ENCODE measurements around the gene KIAA0408. TPM values are rescaled to one million over a fixed set of nuclear protein-coding genes. Genes with fewer than 3 reads are reported as not detected.

KIAA0408 gene
- total RNA-seq, 1 donor from 2014 or later = not detected

DNA sequence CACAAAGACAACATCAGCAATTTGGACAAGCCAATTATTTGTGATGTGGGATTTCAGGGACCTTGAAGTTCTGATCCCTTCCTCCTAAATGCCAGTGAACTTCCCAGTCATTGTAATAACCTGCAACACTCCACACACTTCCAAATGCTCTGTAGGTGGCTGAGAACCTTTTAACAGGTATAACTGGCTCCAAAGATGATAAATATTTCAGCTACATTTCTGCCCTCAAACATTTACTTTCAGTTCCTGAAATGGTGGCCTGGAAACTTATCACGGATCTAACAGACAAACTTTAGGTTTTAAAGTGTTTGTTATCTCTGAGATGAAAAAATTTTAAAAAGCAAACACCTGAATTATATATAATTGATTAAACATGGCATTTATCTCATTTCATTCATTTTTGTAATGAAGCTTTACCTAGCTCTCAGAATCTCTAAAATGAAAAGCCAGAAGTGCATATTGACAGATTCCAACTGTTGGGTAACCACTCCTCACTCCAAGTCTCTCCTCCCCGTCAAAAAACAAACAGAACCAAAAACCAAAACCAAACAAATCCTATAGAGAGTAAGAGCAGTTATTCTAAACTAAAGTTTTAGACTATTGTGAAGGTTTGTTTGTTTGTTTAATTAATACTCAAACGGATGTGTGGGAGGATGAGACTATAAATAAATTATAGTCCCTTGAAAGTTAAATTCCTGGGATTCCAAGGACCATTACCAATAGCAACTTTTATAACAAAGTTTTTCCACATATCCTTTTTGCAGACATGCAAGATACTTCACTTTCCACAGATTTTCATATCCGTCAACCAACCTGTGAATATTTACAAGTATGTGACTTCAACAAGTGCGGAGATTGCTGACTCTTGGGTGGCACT is 12.4 kb upstream of the KIAA0408 start:
- DNase-seq (ENCODE audit: low read depth) (no peak), FAIRE-seq (no peak)
- TF ChIP-seq, protein P1, sequence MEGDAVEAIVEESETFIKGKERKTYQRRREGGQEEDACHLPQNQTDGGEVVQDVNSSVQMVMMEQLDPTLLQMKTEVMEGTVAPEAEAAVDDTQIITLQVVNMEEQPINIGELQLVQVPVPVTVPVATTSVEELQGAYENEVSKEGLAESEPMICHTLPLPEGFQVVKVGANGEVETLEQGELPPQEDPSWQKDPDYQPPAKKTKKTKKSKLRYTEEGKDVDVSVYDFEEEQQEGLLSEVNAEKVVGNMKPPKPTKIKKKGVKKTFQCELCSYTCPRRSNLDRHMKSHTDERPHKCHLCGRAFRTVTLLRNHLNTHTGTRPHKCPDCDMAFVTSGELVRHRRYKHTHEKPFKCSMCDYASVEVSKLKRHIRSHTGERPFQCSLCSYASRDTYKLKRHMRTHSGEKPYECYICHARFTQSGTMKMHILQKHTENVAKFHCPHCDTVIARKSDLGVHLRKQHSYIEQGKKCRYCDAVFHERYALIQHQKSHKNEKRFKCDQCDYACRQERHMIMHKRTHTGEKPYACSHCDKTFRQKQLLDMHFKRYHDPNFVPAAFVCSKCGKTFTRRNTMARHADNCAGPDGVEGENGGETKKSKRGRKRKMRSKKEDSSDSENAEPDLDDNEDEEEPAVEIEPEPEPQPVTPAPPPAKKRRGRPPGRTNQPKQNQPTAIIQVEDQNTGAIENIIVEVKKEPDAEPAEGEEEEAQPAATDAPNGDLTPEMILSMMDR (IDR thresholded peaks at IDR 0.05; ENCODE audit: insufficient read depth, low read length, severe bottlenecking) = no peak
- H3K4me3 ChIP-seq (ENCODE audit: low read depth, low read length) = no peak overlapping the region
- H3K36me3 ChIP-seq (ENCODE audit: control insufficient read depth, insufficient read depth, low read length) = no peaks in the 10 kb centered on the region
- no peaks in the 10 kb centered on the region for H3K27me3 ChIP-seq (ENCODE audit: control insufficient read depth, insufficient read depth, low read length)

DNA sequence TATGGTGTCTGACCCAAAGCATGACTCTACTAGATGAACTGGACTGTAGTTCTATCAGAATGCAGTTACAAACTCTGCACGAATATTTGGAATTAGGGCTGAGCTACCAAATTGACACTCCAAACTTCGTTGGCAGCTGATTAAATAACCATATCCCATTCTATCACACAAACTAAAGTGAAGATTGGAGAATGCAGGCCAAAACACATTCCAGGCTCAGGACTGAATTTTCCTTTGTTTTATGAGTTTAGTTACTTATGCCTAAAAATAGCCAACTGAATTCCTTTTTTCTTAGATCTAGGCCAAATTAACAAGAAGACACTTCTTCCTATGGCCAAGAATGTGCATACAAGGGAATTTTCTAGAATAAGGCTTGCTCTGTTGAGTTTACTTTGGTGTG is 9.7 kb upstream of the KIAA0408 start:
- TF ChIP-seq, protein P1 (IDR thresholded peaks at IDR 0.05; ENCODE audit: insufficient read depth, low read length, severe bottlenecking) = no peak
- H3K27me3 ChIP-seq (ENCODE audit: control insufficient read depth, insufficient read depth, low read length) = no peaks in the 10 kb centered on the region
- FAIRE-seq (no peak), DNase-seq (ENCODE audit: low read depth) (no peak)
- H3K4me3 ChIP-seq (ENCODE audit: low read depth, low read length) = no peak overlapping the region
- no peaks in the 10 kb centered on the region for H3K36me3 ChIP-seq (ENCODE audit: control insufficient read depth, insufficient read depth, low read length)

DNA sequence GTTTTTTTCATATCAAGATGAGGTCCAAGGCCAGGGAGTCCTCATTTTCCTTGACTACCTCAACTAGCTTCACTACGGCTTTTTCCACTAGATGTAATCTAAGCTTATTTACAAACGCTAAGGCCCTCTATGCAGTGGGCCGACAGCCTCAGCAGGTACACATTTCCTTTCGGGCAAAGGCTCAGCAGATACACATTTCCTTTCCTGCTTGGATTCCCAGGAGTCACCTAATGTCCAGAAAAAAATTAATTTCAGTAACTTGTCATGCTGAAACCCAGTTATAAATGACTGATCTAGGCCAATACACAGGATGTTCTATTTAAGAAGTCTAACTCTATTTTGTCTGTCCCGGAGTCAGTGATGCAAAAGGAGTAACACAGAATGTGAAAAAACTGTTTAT is 7.2 kb upstream of the KIAA0408 start:
- Histone ChIP-seq H3K4me3 (ENCODE audit: low read depth, low read length) (no peak overlapping the region), H3K27me3 (ENCODE audit: control insufficient read depth, insufficient read depth, low read length) (no peaks in the 10 kb centered on the region), H3K36me3 (ENCODE audit: control insufficient read depth, insufficient read depth, low read length) (no peaks in the 10 kb centered on the region)
- TF ChIP-seq, protein P1 (IDR thresholded peaks at IDR 0.05; ENCODE audit: insufficient read depth, low read length, severe bottlenecking) = no peak
- DNase-seq (ENCODE audit: low read depth) (no peak), FAIRE-seq (no peak)

DNA sequence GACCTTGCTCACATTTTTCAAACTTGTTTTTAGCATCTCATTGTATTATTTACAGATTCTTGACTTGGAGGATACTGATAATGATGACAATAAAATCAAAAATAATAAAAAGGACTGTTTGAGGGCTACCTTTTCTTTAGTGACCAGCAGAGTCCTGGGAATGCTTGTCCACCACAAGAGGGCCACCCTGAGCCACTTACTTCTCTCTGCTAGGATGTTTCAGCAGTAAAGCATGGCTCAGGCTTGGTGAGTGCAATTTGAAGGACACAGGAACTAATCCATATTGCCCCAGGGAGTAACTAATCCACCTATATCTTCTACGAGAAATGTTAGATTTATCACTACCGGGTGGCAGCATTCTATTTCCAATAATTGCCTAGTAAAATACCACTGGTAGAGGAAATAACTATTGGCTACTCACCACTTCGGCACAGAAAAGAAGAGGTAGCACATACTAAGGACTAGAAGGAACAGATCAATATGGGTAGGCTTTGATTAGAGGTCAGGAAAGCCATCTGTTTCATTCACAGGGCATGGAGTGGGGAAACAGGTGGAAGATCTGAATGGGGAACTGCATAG is 5.8 kb upstream of the KIAA0408 start:
- Histone ChIP-seq H3K4me3 (ENCODE audit: low read depth, low read length) (no peak overlapping the region), H3K36me3 (ENCODE audit: control insufficient read depth, insufficient read depth, low read length) (no peaks in the 10 kb centered on the region), H3K27me3 (ENCODE audit: control insufficient read depth, insufficient read depth, low read length) (no peaks in the 10 kb centered on the region)
- FAIRE-seq (no peak), DNase-seq (ENCODE audit: low read depth) (peak; percentile 63)
- TF ChIP-seq, protein P1 (IDR thresholded peaks at IDR 0.05; ENCODE audit: insufficient read depth, low read length, severe bottlenecking) = peak; percentile 87

DNA sequence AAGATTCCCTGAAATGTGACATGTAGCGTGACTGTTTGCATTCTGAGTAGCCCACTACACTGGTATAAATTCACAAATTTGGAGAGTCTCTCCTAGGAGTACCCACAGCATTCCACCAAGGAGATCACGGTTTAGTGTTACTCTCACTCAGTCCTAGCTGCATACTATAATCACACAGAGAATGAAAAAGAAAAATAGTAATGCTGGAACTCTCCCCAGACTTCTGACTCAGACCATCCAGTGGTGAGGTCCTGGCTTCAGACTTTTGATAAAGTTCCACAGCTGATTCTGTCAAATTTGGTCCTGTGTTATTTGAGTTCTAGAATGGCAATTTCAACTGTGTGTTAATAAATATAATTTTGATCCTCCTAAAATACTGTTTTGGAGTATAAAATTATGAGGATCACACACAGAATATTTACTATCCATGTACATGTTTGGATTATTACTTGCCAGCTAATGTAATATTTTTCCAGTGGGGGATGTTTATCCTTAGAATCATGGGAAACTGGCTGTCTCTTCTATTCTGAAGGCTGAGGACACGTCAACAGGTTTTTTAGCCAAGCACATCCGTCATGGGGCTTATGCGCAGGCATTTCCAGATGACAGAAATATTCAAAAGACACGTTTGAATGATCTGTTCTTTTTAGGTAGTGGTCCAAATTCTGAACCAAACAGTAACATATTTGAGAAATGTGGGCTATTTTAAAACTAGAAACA is 5.1 kb upstream of the KIAA0408 start:
- no peak overlapping the region for H3K4me3 ChIP-seq (ENCODE audit: low read depth, low read length)
- TF ChIP-seq, protein P1 (IDR thresholded peaks at IDR 0.05; ENCODE audit: insufficient read depth, low read length, severe bottlenecking) = no peak
- no peaks in the 10 kb centered on the region for H3K27me3 ChIP-seq (ENCODE audit: control insufficient read depth, insufficient read depth, low read length)
- DNase-seq (ENCODE audit: low read depth) (peak; percentile 22), FAIRE-seq (no peak)
- H3K36me3 ChIP-seq (ENCODE audit: control insufficient read depth, insufficient read depth, low read length) = no peaks in the 10 kb centered on the region

All from bronchial epithelial cell (primary cell).